Stimulated activated naive CD4-positive, alpha-beta T cell (primary cell): ENCODE measurements around the gene GJB6.
A peak's percentile ranks its signal among the peaks of the same experiment; 100 is the strongest.
"Not testable (repeated sequence)": the region's sequence is repeated elsewhere in the genome, so short reads cannot be mapped to it uniquely, and the experiment has no call there.

Experiments used
- DNase-seq, 6 experiments: peaks; one replicate each; lab custom pipeline; 2025; lab: John Stamatoyannopoulos, UW

Gene GJB6

GRCh38 chr13:20231839-20232555 lies at the start of gene GJB6:
Gene GJB6, minus strand, starts transcription at chr13:20232319. Its CDS starts 8,839 bp downstream, at chr13:20223480.
- peak in 4 of 6 experiments; percentile 5 to 38 (median 16) for DNase-seq

DNA sequence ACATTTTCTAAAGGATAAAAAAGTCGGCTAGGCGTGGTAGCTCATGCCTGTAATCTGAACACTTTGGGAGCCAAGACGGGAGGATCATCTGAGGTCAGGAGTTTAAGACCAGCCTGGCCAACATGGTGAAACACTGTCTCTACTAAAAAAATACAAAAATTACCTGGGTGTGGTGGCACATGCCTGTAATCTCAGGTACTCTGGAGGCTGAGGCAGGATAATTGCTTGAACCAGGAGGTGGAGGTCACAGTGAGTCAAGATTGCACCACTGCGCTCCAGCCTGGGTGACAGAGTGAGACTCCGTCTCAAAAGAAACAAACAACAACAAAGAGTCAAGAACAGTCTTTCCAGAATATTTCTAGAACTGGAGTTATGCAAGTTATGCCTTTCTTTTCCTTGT lies 44.8 kb upstream of the GJB6 start:
- DNase-seq = not testable (repeated sequence)

DNA sequence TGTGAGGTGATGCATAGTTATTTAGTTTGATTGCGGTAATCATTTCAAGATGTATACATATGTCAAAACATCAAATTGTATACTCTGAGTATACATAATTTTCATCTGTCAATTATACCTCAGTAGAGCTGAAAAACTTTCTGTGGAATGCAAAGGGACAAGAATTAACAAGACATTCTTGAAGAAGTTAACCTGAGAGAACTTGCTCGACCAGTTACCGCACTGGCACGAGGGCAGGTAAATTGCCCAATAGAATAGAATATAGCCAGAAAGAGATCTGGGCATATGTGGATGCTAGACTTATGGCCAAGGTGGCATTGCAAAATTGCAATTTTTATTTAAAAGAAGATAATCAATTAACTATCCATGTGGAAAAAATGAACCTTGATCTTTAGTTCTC lies 42.3 kb upstream of the GJB6 start:
- no peak for DNase-seq

GRCh38 chr13:20272588-20273171 lies 40.6 kb upstream of the GJB6 start:
- DNase-seq = no peak

DNA sequence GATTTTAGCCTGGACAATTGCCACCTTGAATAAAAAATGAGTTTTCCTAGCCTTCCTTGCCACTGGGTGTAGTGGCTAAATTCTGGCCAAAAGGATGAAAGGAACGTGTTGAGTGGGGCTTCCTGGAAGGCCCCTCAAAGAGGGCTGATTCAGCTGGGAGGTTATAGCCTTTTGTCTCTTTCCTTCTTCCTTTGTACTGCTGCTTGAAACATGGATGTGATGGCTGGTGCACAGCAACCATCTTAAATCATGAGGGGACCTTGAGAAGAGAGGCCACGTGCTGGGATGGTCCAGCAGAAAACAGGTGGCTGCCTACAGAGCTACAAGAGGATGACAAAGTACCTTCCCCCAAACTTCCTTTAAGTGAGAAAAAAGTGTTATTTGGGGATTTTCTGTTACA lies 40.0 kb upstream of the GJB6 start:
- DNase-seq = no peak

DNA sequence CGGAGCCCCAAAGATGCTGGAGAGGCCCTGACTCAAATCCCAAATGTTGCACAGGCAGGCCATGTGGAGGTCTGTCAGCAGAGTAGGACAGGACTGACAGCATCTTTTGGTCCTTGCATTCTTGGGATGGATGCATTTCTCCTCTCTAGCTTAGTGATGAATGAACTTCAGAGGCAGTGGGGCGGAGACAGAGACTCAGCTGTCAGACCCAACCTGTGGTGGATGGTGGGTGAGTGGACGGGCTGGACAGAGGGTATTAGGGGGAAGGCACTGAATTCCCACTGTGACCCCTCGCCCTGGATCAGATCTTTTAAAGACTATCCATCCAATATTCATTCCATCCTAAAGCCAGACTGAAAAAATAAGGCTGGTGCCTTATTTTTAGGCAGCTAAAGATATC lies 39.3 kb upstream of the GJB6 start:
- no peak for DNase-seq

- DNase-seq = no peak
These were observed 38.2 kb upstream of the GJB6 start for GRCh38 chr13:20270163-20270865.

DNA sequence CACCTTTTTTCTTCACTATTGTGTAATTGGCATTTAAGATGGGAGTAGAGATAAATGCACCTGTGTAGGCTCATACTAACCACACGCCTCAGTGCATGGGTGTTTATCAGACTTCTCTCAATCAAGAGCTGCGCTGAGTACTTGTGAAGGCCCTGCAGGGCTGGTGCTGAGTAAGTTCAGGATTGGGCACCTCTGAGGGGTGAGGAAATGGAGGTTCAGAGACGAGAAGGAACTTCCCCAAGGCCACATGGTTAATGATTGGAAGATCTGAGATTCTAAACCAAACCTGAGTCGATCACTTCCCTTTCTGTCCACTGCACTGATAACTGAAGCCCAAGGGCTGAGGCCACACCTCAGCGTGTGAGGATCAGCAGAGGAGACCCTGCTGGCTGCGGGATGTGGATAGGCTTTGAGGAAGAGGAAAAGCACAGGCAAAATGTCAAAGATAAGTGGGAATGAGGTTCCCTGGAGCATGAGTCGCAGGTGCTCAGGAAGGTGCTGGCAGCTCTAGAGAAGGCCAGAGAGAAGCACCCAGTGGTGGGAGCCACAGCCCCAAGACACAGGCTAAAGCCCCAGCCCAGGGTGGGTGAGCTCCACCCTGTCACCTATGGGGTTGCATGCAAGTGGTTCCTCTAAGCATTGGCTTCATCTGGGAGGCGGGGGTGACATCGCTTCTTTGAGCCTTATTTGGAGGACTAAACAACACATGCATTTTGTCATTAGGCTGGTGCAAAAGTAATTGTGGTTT lies 32.3 kb upstream of the GJB6 start:
- DNase-seq = no peak

DNA sequence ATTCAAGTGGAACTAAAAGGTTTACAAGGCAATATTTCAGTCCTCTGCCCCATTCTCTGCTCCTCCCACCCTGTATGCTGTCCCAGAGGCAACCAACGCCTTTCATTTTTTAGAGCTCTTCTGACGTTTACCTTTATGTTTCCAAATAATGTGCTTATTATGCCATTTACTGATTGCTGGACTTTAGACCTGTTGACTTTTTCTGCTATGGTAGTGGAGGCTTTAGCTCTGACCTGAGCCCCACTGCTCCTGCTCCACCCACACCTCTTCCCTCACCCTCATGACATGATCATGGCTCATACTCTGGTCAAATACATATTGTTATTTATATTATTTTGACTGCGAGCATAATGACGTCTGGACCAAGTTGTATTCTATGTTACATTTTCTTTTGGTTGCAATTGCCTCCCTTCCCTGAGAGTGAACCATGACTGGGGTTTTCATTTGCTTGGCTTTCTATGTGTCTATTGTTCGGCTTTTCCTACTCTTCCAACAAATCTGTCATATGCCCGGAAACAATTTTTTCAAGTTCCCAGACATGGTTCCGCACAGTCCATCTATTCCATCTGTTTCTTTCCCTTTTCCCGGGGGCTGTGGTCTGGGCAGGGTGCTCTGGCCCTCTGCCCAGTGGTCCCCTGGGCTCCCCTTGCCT lies 31.4 kb upstream of the GJB6 start:
- no peak for DNase-seq

DNA sequence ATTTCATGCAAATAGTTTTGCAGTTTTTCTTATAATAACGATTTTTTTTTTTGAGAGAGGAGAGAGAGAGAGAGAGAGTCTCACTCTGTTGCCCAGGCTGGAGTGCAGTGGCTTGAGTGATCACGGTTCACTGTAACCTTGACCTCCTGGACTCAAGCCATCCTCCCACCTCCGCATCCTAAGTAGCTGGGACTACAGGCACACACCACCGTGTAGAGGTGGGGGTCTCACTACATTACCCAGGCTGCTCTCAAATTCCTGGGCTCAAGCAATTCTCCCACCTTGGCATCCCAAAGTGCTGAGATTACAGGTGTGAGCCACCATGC lies 26.8 kb upstream of the GJB6 start:
- no peak for DNase-seq

DNA sequence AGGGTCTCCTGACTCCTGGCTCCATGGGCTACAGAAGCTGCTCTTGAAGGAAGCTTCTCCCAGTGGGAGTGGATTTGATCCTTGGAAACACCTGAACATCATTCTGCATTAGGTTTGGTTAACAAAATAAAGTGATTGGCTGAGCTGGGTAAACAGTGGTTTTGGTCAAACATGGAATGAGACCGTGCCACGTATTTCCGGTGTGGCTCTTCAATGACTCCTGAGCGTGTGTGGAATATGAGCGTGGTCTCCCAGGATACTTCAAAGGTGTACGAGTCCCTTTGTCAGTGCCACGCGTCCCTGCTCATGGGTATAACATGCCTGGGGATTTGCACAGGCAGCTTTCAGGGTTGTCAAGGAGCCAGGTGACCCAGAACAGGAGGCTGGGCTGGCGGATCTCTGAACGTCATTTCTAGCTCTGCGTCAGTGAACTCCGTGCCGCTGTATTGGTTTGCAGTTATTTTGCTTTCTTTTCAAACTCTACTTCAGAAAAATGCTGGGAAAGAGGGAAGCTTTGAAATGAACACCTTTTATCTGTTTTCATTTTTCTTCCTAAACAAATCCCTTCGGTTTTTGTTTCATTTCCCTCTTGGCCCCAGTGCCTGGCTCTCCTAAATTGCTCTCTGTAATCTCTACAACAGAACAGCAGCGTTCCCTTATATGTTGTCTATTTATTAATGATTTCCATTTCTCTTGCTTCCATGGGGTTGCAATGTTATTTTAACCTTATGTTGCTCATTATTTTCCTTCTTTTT lies 26.3 kb upstream of the GJB6 start:
- DNase-seq = no peak

DNA sequence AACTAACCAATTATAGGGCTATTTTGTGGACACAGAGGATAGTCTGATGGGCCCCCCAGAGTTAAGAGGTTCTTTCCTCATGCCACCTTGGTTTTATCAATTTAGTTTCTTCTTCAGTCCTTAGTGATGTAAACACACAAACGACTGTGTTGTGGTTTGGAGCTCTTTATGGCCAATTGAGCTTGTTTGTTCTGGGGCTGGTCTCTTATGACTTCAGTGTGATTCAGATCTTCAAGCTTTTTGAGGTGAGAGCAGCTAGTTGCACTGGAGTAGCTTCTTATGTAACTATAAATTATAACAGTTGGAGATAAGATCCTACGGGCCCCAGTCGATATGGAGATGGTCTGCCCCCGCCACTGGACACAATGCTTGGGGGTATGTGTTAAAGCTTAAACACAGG lies 22.0 kb upstream of the GJB6 start:
- no peak for DNase-seq

DNA sequence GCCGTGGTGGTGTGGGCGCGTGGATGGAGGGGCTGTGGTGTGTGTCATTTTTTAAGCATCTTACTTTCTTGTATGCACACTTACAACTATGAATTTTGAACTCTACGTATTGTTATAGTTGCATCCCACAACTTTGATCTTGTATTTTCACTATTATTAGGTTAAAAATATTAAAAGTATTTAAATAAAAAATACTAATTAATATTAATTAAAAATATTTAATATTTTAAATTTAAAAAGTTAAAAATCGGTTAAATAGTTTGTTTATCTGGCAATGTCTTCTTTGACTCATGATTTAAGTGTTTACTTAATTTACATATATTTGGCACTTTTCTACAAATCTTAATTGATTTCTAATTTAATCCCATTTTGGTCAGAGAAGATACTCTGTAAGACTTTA lies 17.8 kb upstream of the GJB6 start:
- DNase-seq = no peak

DNA sequence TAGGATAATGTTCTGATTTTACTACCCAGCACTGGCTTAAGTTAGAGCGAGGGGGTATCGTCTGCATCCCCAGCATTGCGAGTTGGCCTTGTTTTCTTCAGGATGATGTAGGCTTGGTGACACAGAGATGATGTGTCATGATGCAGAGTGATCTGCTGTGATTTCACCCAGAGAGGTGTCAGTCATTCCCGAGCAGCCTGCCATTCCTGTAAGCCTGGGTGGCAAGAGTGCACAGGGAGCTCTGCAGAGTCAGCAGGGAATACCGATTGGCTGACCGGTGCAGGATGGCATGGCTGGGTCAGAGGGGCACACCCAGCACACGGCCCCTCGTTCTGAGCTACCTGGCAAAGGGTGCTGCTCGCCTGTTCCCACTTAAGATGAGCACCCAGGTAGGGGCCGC lies 15.8 kb upstream of the GJB6 start:
- DNase-seq = no peak

DNA sequence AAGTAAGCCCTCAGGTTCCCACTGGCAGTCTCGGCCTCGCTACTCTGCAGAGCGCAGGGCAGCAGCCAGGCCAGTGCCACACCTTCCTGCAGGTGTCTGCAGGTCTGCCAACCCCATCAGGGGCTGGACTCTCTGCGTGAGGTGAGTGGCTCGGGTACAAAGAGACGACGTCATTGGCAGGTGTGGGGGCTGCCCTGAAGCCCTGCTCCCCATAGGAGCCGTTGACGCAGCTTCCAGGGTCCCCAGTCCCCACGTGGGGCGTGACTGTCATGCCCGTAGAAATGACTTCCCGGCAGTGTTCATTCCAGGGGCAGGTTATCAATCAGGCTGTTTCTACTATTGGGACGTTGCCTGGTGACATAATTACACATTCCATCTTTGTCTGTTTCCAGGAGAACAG lies 15.3 kb upstream of the GJB6 start:
- no peak for DNase-seq

DNA sequence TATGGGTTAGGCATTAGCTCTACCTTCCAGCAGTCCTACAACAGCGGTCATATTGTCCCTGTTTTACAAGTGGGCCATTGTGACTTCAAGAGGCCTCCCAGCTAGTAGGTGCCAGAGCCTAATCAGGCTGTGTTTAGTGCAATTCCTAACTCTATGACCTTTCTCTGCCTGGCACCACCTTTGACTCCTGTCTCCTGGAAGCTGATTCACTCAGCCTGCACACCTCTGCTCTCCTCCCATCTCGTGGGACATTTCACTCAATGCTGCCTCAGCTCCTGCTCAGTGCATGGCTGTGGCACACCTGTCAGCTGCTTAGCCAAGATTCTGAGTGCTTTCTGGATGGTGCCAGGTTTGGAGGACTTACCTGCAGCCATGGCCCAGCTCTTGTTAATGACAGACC lies 9.5 kb upstream of the GJB6 start:
- no peak for DNase-seq

GRCh38 chr13:20239748-20240147 lies 7.6 kb upstream of the GJB6 start:
- DNase-seq = no peak

DNA sequence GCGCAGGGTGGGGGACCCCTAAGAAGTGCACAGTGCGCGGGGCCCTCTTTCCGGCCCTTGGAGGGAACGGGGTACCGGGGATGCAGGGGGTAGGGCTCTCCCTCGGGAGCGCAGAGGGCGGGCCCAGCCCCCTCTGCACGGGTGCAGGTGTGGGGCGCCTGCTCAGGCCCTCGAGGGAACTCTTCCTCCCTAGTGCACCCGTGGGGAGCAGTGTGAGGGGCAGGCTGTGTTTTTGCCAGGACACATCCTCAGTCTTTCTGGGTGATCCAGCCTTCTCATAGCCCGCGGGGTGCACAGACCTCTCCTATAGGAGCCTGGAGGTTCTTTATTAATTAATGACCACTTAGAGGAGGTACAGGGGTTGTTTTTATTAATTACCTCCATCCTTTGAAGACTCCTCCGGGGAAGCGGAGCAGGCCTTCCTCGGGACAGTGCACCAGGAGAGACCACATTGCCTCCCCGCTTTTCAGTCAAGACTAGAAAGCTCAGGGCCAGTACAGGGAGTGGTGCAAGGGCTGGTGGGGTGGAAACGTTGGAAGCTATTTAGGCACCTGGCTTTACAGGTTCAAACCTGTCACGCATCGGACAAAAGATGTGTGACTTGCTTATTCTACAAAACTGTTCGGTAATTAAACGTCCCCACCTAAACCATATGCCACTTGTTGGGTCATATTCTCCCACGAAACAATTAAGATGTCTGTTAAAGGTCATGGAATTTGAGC lies 598 bp upstream of the GJB6 start:
- no peak for DNase-seq

- DNase-seq = peak in 2 of 6 experiments; percentile 18 to 41
These were observed 943 bp downstream of the GJB6 start for GRCh38 chr13:20230913-20231838.

DNA sequence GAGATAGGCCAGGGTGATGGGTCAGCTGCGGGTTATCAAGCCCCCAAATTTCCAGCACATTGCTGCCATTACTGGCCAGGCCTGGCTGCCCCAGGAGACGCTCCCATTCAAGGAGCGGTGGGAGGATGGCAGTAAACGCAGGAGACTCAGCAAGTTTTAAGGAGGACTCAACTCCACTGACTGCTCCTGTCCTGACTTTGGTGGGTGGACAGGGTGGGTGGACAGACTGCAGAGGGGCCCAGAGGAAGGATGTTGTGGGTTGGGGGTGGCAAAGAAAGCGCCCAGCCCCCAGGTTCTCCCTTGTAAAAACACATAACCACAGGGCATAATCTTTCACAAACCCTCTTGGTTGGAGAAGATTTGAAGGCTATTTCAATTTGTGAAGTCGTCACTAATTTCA lies 4.4 kb downstream of the GJB6 start:
- DNase-seq = no peak
